ENCODE results near the gene EMC9. TPM values are rescaled to one million over a fixed set of nuclear protein-coding genes. Genes with fewer than 3 reads are reported as not detected.

Gene EMC9, protein sequence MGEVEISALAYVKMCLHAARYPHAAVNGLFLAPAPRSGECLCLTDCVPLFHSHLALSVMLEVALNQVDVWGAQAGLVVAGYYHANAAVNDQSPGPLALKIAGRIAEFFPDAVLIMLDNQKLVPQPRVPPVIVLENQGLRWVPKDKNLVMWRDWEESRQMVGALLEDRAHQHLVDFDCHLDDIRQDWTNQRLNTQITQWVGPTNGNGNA
- total RNA-seq = 17.4 and 17.8 TPM in 2 replicates

GRCh38 chr14:24141097-24141880 is at the start of gene EMC9:
EMC9 (minus strand) TSS chr14:24141591; CDS start chr14:24141304, 287 bp downstream.

DNA sequence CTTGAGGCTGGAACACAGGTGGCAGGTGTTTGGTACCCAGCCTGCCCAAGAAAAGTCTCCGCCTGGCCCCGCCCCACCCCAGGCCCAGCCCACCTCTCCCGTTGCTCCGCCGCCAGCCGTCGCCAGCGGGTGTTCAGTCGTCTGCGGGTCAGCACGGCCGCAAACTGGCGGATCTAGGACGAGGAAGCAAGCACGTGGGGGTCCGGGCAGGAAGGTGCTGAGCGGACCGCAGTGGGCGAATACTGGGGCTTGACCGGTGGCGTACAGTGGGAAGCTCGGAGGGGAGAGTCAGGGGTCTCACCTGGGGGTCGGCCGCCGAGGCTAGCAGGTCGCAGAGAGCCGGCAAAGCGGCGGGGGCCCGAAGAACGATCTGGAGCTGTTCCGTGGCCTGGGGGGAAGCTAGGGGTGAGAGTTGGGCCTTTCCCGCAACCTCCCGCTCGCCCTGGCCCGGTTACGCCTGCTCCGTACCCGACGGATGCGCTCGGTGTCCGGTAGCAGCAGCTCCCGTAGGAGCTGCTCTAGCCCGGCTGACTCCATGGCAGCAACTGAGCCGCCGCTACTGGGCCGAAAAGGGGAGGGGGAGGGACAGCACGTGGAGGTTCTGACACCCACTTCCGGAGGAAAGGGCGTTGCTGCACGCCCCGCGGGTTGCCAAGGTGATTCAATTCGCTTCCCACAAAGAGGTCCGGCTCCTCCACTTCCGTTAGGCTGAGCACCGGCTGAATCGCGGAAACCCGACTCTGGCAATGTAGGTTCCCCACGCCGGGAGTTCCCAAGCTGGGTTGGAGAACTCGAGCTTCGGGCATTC is 47.1 kb upstream of the EMC9 start, which contains the start of gene IPO4:
Gene IPO4, minus strand, starts transcription at position 566 of the 808 bp plus-strand sequence. Its CDS starts 29 bp downstream, at position 537.

DNA sequence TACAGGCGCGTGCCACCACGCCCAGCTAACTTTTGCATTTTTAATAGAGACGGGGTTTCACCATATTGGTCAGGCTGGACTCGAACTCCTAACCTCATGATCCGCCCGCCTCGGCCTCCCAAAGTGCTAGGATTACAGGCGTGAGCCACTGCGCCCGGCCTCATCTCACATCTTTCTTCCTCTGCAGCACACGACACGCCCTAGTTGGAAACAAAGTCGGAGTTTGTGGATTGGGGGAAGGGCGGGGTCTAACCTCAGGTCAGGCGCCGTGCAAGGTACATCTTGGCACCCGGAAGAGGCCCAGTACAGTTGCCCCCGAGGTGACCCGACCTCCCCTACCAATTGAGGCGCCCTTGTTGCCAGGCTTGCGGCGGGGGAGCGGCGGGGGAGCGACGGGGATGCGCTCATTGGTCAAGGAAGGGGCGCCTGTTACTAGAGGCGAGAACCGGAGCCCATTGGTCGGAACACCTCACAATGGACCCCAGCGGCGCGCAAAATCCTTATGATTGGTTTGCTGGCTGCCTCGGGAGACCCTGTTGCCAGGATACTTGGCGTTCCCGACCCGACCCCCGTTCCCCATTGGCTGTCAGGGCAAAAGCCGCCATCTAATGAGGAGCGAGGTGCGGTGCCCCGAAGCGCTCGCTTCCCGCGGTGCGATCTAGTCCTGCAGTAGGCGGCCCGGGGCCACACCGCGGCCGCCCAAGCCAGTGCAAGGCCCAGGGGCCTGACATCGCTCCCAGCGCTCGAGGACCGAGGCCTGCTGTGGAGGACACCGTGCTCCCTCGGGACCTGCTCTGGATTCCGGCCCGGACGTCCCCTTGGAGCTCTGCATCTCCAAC is 30.2 kb upstream of the EMC9 start, which contains the start of gene REC8:
Gene REC8, plus strand, starts transcription at position 659 of the 839 bp plus-strand sequence. CDS start 473 bp downstream, outside the sequence.

DNA sequence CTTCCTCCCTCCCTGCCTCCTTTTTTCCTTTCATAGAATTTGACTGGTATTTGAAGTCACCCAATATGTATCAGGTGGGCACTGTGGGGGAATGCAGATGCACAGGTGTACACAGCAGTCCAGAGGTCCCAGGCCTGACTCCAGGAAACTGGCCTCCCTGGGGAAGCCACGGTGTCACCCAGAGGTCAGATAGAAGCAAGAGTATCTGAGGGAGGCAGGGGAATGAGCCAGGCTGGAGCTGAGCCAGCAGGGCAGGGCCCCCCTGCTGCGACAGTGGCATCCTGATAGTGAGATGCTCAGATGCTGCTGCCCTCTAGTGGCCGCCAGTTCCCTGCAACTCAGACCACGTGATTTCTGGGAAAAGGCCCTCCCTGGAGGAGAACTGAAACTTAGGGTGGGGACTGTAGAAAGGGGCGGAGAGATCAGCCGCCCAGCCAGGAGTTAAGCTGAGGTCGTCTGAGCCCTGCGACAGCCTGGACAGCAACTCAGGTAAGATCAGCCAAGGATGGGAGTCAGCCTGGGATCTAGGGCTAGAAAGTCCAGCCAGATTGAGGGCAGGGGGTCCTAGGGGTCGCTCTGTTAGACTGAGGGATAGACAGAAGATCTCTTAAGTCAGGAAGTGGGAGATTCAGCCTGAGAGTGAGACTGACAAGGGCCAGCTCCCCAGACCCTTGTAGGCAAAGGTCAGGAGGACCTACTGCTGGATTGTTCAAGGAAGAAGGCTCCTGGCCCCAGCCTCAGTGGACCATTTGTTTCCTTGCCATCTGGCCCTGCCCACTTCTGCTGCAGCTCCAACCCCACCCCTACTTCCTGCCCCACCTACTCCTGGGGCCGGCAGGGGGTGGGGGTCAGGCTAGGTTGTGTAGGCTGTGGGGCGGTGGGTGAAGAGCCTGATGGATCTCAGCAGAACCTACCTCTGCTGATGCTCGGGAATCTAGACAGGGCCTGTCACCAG is 19.7 kb upstream of the EMC9 start, which contains the start of gene IRF9:
Gene IRF9, plus strand, starts transcription at position 416 of the 955 bp plus-strand sequence. CDS start 880 bp downstream, outside the sequence.

GRCh38 chr14:24146978-24147760 is 5.8 kb upstream of the EMC9 start, which contains the start of gene RNF31:
RNF31 (plus strand) TSS chr14:24147498; CDS start chr14:24147699, 201 bp downstream.

GRCh38 chr14:24146453-24146977 is 5.1 kb upstream of the EMC9 start, which contains the start of gene PSME2:
PSME2 (minus strand) TSS chr14:24146610; CDS start chr14:24146581, 29 bp downstream.

DNA sequence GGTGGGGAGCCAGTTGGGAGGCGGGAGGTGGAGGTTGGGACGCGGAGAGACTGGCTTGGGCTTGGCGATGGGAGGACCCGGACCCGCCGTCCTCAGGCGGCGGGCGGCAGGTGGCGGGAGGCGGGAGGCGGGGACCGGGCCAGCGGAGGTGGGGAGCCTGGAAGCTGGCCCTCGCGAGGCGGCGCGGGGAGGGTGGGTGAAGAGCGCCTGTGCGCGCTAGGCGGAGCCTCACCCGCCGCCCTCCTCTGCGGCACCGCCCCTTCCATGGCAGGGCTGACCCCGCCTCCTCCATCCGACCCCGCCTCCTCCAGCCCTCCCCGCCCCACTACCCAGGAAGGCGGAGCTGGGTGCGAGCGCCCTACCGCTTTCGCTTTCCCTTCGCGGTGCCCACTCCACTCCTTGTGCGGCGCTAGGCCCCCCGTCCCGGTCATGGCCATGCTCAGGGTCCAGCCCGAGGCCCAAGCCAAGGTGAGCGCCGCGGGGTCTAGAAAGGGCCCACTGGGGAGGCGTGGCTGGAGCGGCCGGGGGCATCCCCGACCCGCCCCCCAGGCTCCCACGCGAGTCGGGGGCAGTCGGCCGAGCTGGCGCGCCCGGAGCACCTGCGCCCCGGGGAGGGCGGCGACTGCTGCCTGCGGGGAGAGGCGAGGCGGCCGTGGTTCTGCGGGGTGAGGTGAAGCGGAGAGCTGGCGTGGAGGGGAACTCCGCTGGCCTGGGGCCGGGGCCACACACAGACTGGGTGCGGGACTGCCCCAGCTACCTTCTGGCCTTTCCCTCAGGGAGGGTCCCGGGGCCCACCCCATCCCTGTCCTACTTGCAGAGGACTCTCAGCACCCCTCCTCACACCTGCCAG is 5.3 kb downstream of the EMC9 start, which contains the start of gene PSME1:
Gene PSME1, plus strand, starts transcription at position 361 of the 850 bp plus-strand sequence. Its CDS starts 69 bp downstream, at position 430.

GRCh38 chr14:24130380-24130716 is 11.0 kb downstream of the EMC9 start, which contains the start of gene FITM1:
FITM1 (plus strand) TSS chr14:24130659; CDS start chr14:24131564, 905 bp downstream.

DNA sequence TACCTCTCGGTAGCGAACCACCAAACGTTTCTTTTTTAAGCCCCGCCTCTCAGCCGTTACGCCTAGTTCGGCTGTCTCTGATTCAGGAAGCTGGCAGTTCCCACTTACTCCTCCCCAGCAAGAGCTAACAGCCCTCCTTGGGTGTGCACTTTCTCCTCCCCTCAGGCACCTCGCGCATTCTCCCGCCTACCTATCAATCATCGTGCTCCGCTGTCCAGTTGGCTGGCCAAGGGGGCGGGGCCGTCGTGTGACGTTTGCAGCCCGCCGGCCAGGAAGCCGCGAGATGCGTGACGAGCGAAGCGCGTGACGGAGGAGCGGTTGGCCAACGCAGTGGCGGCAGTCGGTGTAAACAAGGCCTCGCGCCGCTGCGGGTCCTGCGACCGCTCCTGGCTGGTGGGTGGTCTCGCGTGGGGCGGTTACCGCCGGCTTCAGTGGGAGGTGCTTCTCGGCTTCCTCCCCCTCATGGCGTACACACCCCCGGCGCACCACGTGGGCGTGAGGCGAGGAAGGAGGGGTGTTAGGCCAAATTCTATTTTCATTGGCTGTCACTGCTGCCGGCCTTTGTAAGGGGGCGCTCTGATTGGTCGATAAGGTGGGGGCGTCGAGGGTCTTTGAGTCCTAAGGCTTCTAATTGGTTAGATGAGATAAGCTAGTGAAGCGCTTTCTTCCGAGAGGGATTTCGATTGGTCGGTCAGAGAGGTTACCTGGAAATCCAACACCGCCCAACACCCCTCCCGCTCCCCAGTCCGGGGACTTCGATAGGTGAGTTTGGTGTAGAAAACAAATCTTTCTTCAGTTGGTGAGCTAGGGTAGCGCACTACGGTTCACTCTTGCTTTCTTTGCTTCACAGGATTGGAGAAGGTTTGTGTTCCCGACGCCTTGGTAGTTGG is 26.6 kb downstream of the EMC9 start, which contains the start of the genes DCAF11 and NRL:
Gene DCAF11, plus strand, starts transcription at position 246 of the 890 bp plus-strand sequence. CDS start 818 bp downstream, outside the sequence.
Gene NRL, minus strand, starts transcription at position 418 of the 890 bp plus-strand sequence. CDS start 32,101 bp downstream, outside the sequence.

DNA sequence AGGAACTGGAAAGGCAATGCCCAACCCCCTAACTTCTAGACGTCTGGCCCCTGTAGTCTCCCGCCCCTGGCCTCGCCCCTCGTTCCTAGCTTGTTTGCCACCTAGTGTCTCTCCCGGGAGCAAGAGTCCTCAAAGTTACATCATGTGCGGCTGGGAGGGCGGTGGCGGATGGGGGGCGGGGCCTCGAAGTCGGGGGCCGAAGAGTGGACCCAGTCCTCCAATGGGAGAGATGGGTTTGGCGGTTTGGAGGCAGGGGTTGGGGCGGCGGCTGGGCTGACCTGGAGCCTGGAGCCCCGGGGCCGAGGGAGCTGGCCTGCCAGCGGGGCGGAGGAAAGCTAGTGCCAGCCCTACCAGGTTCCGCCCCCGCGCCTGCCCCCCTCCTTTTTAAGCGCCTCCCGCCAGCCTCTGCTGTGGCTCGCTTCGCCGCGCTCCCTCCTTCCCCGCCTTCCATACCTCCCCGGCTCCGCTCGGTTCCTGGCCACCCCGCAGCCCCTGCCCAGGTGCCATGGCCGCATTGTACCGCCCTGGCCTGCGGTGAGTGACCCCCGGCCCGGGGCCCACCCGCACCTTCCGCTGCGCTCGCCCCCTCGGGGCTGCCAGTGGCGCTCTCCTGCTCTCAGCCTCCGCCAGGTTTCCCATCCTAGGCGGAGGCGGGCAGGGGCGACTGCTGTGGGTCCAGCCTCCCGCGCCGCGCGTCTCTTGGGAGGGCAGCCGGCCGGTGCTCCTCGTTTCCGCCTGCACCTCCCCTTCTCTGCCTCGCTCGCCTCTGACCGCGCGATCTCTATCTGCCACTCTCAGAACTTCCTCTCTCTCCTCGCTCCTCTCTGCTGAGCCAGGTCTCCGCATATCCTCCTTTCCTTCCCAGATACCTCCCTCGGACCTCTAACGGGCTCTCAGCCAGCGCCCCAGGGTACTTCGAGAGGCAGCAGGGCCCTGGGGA is 47.2 kb downstream of the EMC9 start, which contains the start of gene PCK2:
Gene PCK2, plus strand, starts transcription at position 411 of the 940 bp plus-strand sequence. Its CDS starts 95 bp downstream, at position 506.

Other genes with a start within 250 kb of the EMC9 start
- gene DHRS4, start 187.8 kb downstream of the EMC9 start, total RNA-seq = 49.8 and 69.3 TPM in 2 replicates
- 13.9 and 16.8 TPM in 2 replicates for gene DHRS4L2, start 152.7 kb downstream of the EMC9 start, total RNA-seq
- under 0.01 TPM in 2 replicates for gene CARMIL3, start 89.6 kb downstream of the EMC9 start, total RNA-seq
- gene CPNE6, start 70.0 kb downstream of the EMC9 start, total RNA-seq = not detected in 2 replicates
- gene PCK2, start 47.3 kb downstream of the EMC9 start, total RNA-seq = 20.1 and 38.3 TPM in 2 replicates
- 50.9 and 53.0 TPM in 2 replicates for gene DCAF11, start 26.8 kb downstream of the EMC9 start, total RNA-seq
- 0.28 and 0.46 TPM in 2 replicates for gene NRL, start 26.6 kb downstream of the EMC9 start, total RNA-seq
- under 0.01 TPM in 1 of 2 replicates, not detected in the other for gene FITM1, start 10.9 kb downstream of the EMC9 start, total RNA-seq
- 104 and 134 TPM in 2 replicates for gene PSME1, start 5.4 kb downstream of the EMC9 start, total RNA-seq
- 83.8 and 104 TPM in 2 replicates for gene PSME2, start 5.0 kb upstream of the EMC9 start, total RNA-seq
- gene RNF31, start 5.9 kb upstream of the EMC9 start, total RNA-seq = 25.0 and 32.0 TPM in 2 replicates
- gene IRF9, start 19.7 kb upstream of the EMC9 start, total RNA-seq = 65.7 and 69.2 TPM in 2 replicates
- gene REC8, start 30.5 kb upstream of the EMC9 start, total RNA-seq = 0.85 and 1.2 TPM in 2 replicates
- gene IPO4, start 47.2 kb upstream of the EMC9 start, total RNA-seq = 27.4 and 27.8 TPM in 2 replicates
- 50.9 and 58.4 TPM in 2 replicates for gene TM9SF1, start 53.9 kb upstream of the EMC9 start, total RNA-seq
- 0.14 and 0.28 TPM in 2 replicates for gene TSSK4, start 64.1 kb upstream of the EMC9 start, total RNA-seq
- 19.7 and 20.3 TPM in 2 replicates for gene CHMP4A, start 71.9 kb upstream of the EMC9 start, total RNA-seq
- gene MDP1, start 74.5 kb upstream of the EMC9 start, total RNA-seq = 16.2 and 17.7 TPM in 2 replicates
- 226 and 239 TPM in 2 replicates for gene NEDD8, start 90.8 kb upstream of the EMC9 start, total RNA-seq
- gene GMPR2, start 91.3 kb upstream of the EMC9 start, total RNA-seq = 123 and 126 TPM in 2 replicates
- 37.0 and 42.7 TPM in 2 replicates for gene TINF2, start 101.0 kb upstream of the EMC9 start, total RNA-seq
- 0.71 and 1.6 TPM in 2 replicates for gene TGM1, start 121.6 kb upstream of the EMC9 start, total RNA-seq
- gene RABGGTA, start 130.0 kb upstream of the EMC9 start, total RNA-seq = 16.6 and 20.1 TPM in 2 replicates
- 7.2 and 10.5 TPM in 2 replicates for gene DHRS1, start 158.2 kb upstream of the EMC9 start, total RNA-seq
- 14.2 and 17.1 TPM in 2 replicates for gene NOP9, start 158.3 kb upstream of the EMC9 start, total RNA-seq
- gene CIDEB, start 166.4 kb upstream of the EMC9 start, total RNA-seq = 1.00 and 1.8 TPM in 2 replicates
- 1.6 and 2.7 TPM in 2 replicates for gene LTB4R2, start 168.5 kb upstream of the EMC9 start, total RNA-seq
- 0.71 and 1.9 TPM in 2 replicates for gene LTB4R, start 169.9 kb upstream of the EMC9 start, total RNA-seq
- gene ADCY4, start 193.5 kb upstream of the EMC9 start, total RNA-seq = 3.4 and 5.3 TPM in 2 replicates
- 2.5 and 2.8 TPM in 2 replicates for gene RIPK3, start 198.4 kb upstream of the EMC9 start, total RNA-seq
- 48.2 and 66.7 TPM in 2 replicates for gene NFATC4, start 226.6 kb upstream of the EMC9 start, total RNA-seq